K562 (cell line): ENCODE results near the gene RBAK. TPM values are rescaled to one million over a fixed set of nuclear protein-coding genes. Genes with fewer than 3 reads are reported as not detected.

Experiments used
- ATAC-seq: fragments of 200-7000 bp; cut with Tn5 transposase; 3 replicates; pipeline ENCODE4 v1.9.1; 2020; ENCODE audit warnings: moderate library complexity
- BruUV-seq: library from RNA; stranded (reverse); fragments of 400-500 nt; replicated peaks from 2 replicates; lab custom pipeline; 2021; lab: Mats Ljungman, UMichigan
- CTCF ChIA-PET: fragments of 300-600 bp; formaldehyde crosslinking; extraction: SDS; loops from one replicate; lab custom pipeline; 2021; ENCODE audit warnings: low intra/inter-chr PET ratio; lab: Yijun Ruan, JAX
- POLR2A ChIA-PET: fragments of 300-600, 350-650 bp; sonication (Branson Sonifier 250); formaldehyde crosslinking; extraction: SDS; loops from one replicate; lab custom pipeline; 2021; ENCODE audit warnings: antibody characterized with exemption, inconsistent platforms; lab: Yijun Ruan, JAX
- DNase-seq, 4 experiments: peaks; one replicate each; pipeline versions ENCODE4 v3.0.0 to v3.0.0-alpha.2; 2011 to 2018; ENCODE audit warnings: low spot score in 3 of 4, mixed read lengths in 3 of 4; ENCODE audit errors: extremely low read depth in 1 of 4
- FAIRE-seq: peaks from 2 replicates; lab custom pipeline; 2011; peaks lifted over from hg19 to GRCh38; lab: Jason Lieb, UNC
- H2AFZ ChIP-seq: 2 replicates; pipeline ENCODE4 v1.6.0; 2011; ENCODE audit warnings: low read depth, low read length, control low read depth, inconsistent platforms
- H3K27ac ChIP-seq: fragments of 200-600 bp; 3 replicates; pipeline ENCODE4 v1.8.0; 2011; ENCODE audit warnings: low read depth, mild to moderate bottlenecking, control low read depth, inconsistent platforms, low read length, moderate library complexity, mixed read lengths; ENCODE audit errors: extremely low read depth
- H3K27me3 ChIP-seq, 2 experiments: fragments of 300-600 bp in 1 of 2; 2 replicates in 1 of 2; 3 replicates in 1 of 2; pipeline versions ENCODE4 v1.6.0 to v1.8.0; 2011; ENCODE audit warnings: inconsistent platforms in 2 of 2, low read length in 2 of 2, mild to moderate bottlenecking in 1 of 2, mixed read lengths in 1 of 2, moderate library complexity in 1 of 2; ENCODE audit not compliant: control insufficient read depth in 2 of 2, insufficient read depth in 2 of 2
- H3K36me3 ChIP-seq: fragments of 300-600 bp; 3 replicates; pipeline ENCODE4 v1.8.0; 2011; ENCODE audit warnings: mild to moderate bottlenecking, low read length, inconsistent platforms; ENCODE audit not compliant: control insufficient read depth, insufficient read depth
- H3K4me1 ChIP-seq, 2 experiments: fragments of 200-600 bp in 1 of 2; replicated peaks in 1 of 2; 2 replicates in 1 of 2; 3 replicates in 1 of 2; pipeline versions ENCODE4 v1.5.1 to v1.8.0; 2011; ENCODE audit warnings: inconsistent platforms in 2 of 2, low read length in 2 of 2, mild to moderate bottlenecking in 1 of 2, mixed read lengths in 1 of 2, moderate library complexity in 1 of 2; ENCODE audit not compliant: control insufficient read depth in 2 of 2, insufficient read depth in 2 of 2
- H3K4me2 ChIP-seq: 2 replicates; pipeline ENCODE4 v1.6.1; 2011; ENCODE audit warnings: low read length, control low read depth, inconsistent platforms, mixed read lengths; ENCODE audit not compliant: insufficient read depth
- H3K4me3 ChIP-seq: fragments of 200-600 bp; sonication (generic), shearing (Covaris generic); 2 replicates; pipeline ENCODE4 v1.5.1; 2016; ENCODE audit warnings: control low read depth, inconsistent platforms
- H3K79me2 ChIP-seq: fragments of 200-600 bp; 3 replicates; pipeline ENCODE4 v1.8.0; 2011; ENCODE audit warnings: low read length, inconsistent platforms; ENCODE audit not compliant: control insufficient read depth, insufficient read depth
- H3K9ac ChIP-seq, 2 experiments: 2 replicates each; pipeline versions ENCODE4 v1.6.0 to v1.6.1; 2011; ENCODE audit warnings: low read depth in 2 of 2, low read length in 2 of 2, control low read depth in 1 of 2, inconsistent platforms in 1 of 2, mild to moderate bottlenecking in 1 of 2, mixed read lengths in 1 of 2; ENCODE audit not compliant: insufficient read depth in 1 of 2
- H3K9me1 ChIP-seq: one replicate; pipeline ENCODE4 v1.6.0; 2011; ENCODE audit warnings: inconsistent platforms, mild to moderate bottlenecking, low read length, moderate library complexity; ENCODE audit not compliant: control insufficient read depth, insufficient read depth
- H3K9me3 ChIP-seq: replicated peaks from 2 replicates; pipeline ENCODE4 v1.5.1; 2011; ENCODE audit warnings: low read depth, low read length, inconsistent platforms; ENCODE audit not compliant: control insufficient read depth, insufficient read depth
- H4K20me1 ChIP-seq: replicated peaks from 2 replicates; pipeline ENCODE4 v1.6.1; 2011; ENCODE audit warnings: low read length, inconsistent platforms, mixed read lengths; ENCODE audit not compliant: control insufficient read depth, insufficient read depth
- DLX4 ChIP-seq: fragments of 250-450 bp; sonication (Bioruptor Pico); IDR thresholded peaks from 2 replicates; pipeline ENCODE4 v1.6.1; 2021; ENCODE audit warnings: mild to moderate bottlenecking
- E2F3 ChIP-seq: fragments of 250-450 bp; sonication (Bioruptor Pico); IDR thresholded peaks from 2 replicates; pipeline ENCODE4 v1.4.0; 2020; ENCODE audit warnings: mild to moderate bottlenecking
- EZH2 ChIP-seq: IDR thresholded peaks from 2 replicates; pipeline ENCODE4 v1.6.1; 2012; ENCODE audit warnings: low read depth, mild to moderate bottlenecking, inconsistent platforms, low read length, borderline replicate concordance
- FOXK1 ChIP-seq: sonication (generic); formaldehyde crosslinking; IDR thresholded peaks from 2 replicates; pipeline ENCODE4 v1.8.0; 2022; ENCODE audit warnings: missing genetic modification reagents, mild to moderate bottlenecking, borderline replicate concordance
- GABPA ChIP-seq: fragments of 200-800 bp; sonication (Bioruptor generic); conservative IDR thresholded peaks from 2 replicates; pipeline ENCODE4 v1.6.1; 2016; ENCODE audit warnings: low read depth, missing genetic modification characterization, missing compliant biosample characterization
- HMG20A ChIP-seq: fragments of 450-650 bp; formaldehyde crosslinking; conservative IDR thresholded peaks from 2 replicates; pipeline ENCODE4 v1.4.0; 2020; ENCODE audit warnings: mild to moderate bottlenecking, mixed read lengths
- HSF4 ChIP-seq: fragments of 250-450 bp; sonication (Bioruptor Pico); IDR thresholded peaks from 2 replicates; pipeline ENCODE4 v2.1.2; 2022; ENCODE audit warnings: mild to moderate bottlenecking, moderate library complexity, borderline replicate concordance
- NFXL1 ChIP-seq: fragments of 450-650 bp; formaldehyde crosslinking; IDR thresholded peaks from 2 replicates; pipeline ENCODE4 v1.4.0; 2021; ENCODE audit warnings: mild to moderate bottlenecking
- USF2 ChIP-seq: sonication (generic); formaldehyde crosslinking; IDR thresholded peaks from 2 replicates; pipeline ENCODE4 v1.5.0; 2020; ENCODE audit warnings: missing genetic modification reagents
- XRCC3 ChIP-seq: fragments of 450-650 bp; IDR thresholded peaks from 2 replicates; pipeline ENCODE4 v1.6.1; 2017; ENCODE audit warnings: mild to moderate bottlenecking, moderate library complexity
- ZNF140 ChIP-seq: fragments of 250-450 bp; sonication (Bioruptor Pico); IDR thresholded peaks from 2 replicates; pipeline ENCODE4 v1.8.0; 2021; ENCODE audit warnings: moderate library complexity, mild to moderate bottlenecking, inconsistent platforms
- ZNF263 ChIP-seq: sonication (generic); formaldehyde crosslinking; IDR thresholded peaks from 2 replicates; pipeline ENCODE4 v1.8.0; 2022; ENCODE audit warnings: mild to moderate bottlenecking, missing genetic modification reagents, borderline replicate concordance
- ZNF398 ChIP-seq: fragments of 250-450 bp; sonication (Bioruptor Pico); IDR thresholded peaks from 2 replicates; pipeline ENCODE4 v1.8.0; 2021; ENCODE audit warnings: moderate library complexity, mild to moderate bottlenecking, inconsistent platforms
- WGBS: fragments of 100-300 bp; shearing (Covaris generic); methylation state at CpG from one replicate; pipeline ENCODE4 v1.1.6; 2016; ENCODE audit warnings: low coverage, mixed read lengths; ENCODE audit not compliant: insufficient coverage; ENCODE audit errors: missing lambda C conversion rate; 5-methylcytosine and 5-hydroxymethylcytosine counted together
- in situ Hi-C: fragments of 300-500 bp; cut with MboI; formaldehyde crosslinking; loops from 4 replicates; pipeline ENCODE4 v1.15.0; 2018; ENCODE audit warnings: inconsistent platforms, mixed read lengths
- intact Hi-C: fragments of 100-400 bp; cut with micrococcal nuclease; formaldehyde crosslinking; loops from 2 replicates; pipeline ENCODE4 v1.14.2; 2022
- polyA plus RNA-seq, 8 experiments: library from polyadenylated mRNA; depleted of rRNA in 4 of 8; stranded (reverse) in 5 of 8; unstranded in 3 of 8; fragments of >200 nt; fragmentation: Nextera tagmentation in 2 of 8; fragmentation: Illumina TruSeq in 1 of 8; extraction: Ambion mirVana in 2 of 8; extraction: Trizol in 1 of 8; gene quantifications; 2 replicates each; pipeline versions ENCODE4 v1.2.1 to v1.2.3, GENCODE V29; 2011 to 2014; ENCODE audit warnings: inconsistent platforms in 1 of 8, missing spikeins in 1 of 8
- total RNA-seq, 7 experiments: library from RNA; depleted of rRNA in 6 of 7; stranded (reverse); fragments of >200 nt in 6 of 7; fragmentation: Illumina TruSeq in 2 of 7; extraction: Trizol in 2 of 7; gene quantifications; 2 replicates each; pipeline versions ENCODE4 v1.2.1 to v1.2.3, GENCODE V29; 2011 to 2021; ENCODE audit warnings: low replicate concordance in 1 of 7

The RBAK gene
- total and polyA plus RNA-seq, 9 of the 15 experiments (the other 6 are each of a cell fraction or from before 2014, with no cell fraction given) = 2.7 to 13.2 (median 10.1) TPM

- Histone ChIP-seq H3K9me1 (no peaks in the 10 kb centered on the region), H3K9ac (no peak overlapping the region), H4K20me1 (no peaks in the 10 kb centered on the region), H3K4me2 (no peak overlapping the region), H2AFZ (no peak overlapping the region), H3K9me3 (no peaks in the 10 kb centered on the region), H3K27me3 (no peaks in the 10 kb centered on the region), H3K36me3 (no peaks in the 10 kb centered on the region), H3K79me2 (no peaks in the 10 kb centered on the region), H3K4me3 (no peak overlapping the region), H3K27ac (no peak overlapping the region), H3K4me1 (no peaks in the 10 kb centered on the region)
- FAIRE-seq = no peak
- in situ Hi-C loops (no loop called here), intact Hi-C loops (no loop called here)
- ATAC-seq = no peak
- no TSS peak for BruUV-seq
- no peak for DNase-seq
- TF ChIP-seq DLX4 (no peak), ZNF263 (CRISPR knock-in tag) (peak; percentile 76; the same call in 1 of the 2 replicates), ZNF140 (no peak)
- ChIA-PET CTCF (no interaction called here), POLR2A (interaction anchor here (1.1 kb wide), 1 partner anchor 9 kb away, joined by 4 read pairs; the partner anchor contains the start of gene RBAK)
- WGBS = 28% methylated on average over 8 of the region's 9 CpGs
These were observed 9.2 kb upstream of the RBAK start for GRCh38 chr7:5036446-5036845.

GRCh38 chr7:5041047-5041446 lies 4.6 kb upstream of the RBAK start:
- Histone ChIP-seq H3K36me3 (no peaks in the 10 kb centered on the region), H3K4me3 (no peak overlapping the region), H3K4me1 (peaks cover 0 to 6% of the 10 kb centered on the region in 2 experiments; a peak in 2 of 5 replicates), H3K9me1 (no peaks in the 10 kb centered on the region), H3K9me3 (0 out of 2 replicates have a peak, but pooled peaks cover 4% of the 10 kb centered on the region), H3K4me2 (no peak overlapping the region), H4K20me1 (no peaks in the 10 kb centered on the region), H3K79me2 (peaks cover 4% of the 10 kb centered on the region; the same call in 2 of the 3 replicates), H3K9ac (no peak overlapping the region), H3K27ac (no peak overlapping the region), H2AFZ (no peak overlapping the region), H3K27me3 (no peaks in the 10 kb centered on the region)
- ChIA-PET CTCF (no interaction called here), POLR2A (interaction anchor here (1.0 kb wide), 1 partner anchor 41 kb away, joined by 3 read pairs; no protein-coding TSS in a partner anchor)
- in situ Hi-C loops (no loop called here), intact Hi-C loops (no loop called here)
- ATAC-seq (no peak), FAIRE-seq (no peak), DNase-seq (no peak)
- WGBS = 60% methylated on average over 5 of the region's 5 CpGs
- no TSS peak for BruUV-seq
- TF ChIP-seq USF2 = no peak
- TF ChIP-seq XRCC3 = no peak
- TF ChIP-seq ZNF398 (CRISPR knock-in tag) = no peak
- TF ChIP-seq HMG20A (CRISPR knock-in tag) = no peak
- TF ChIP-seq HSF4 (CRISPR knock-in tag) = no peak
- TF ChIP-seq E2F3 (CRISPR knock-in tag) = no peak
- TF ChIP-seq EZH2 = no peak
- TF ChIP-seq GABPA (tag) = no peak
- no peak for TF ChIP-seq FOXK1 (CRISPR knock-in tag)
- no peak for TF ChIP-seq NFXL1 (CRISPR knock-in tag)
